Measurements from ENCODE around the gene ARHGEF9.
"Not testable (repeated sequence)": the region's sequence is repeated elsewhere in the genome, so short reads cannot be mapped to it uniquely, and the experiment has no call there.

The ARHGEF9 gene

GRCh38 chrX:63664083-63664482 is 120.9 kb downstream of the ARHGEF9 start:
- in situ Hi-C loops (cut with HindIII; ENCODE audit: low sequenced_read_pairs): no loop called here

GRCh38 chrX:63661676-63662075 is 123.3 kb downstream of the ARHGEF9 start:
- in situ Hi-C loops (cut with HindIII; ENCODE audit: low sequenced_read_pairs): no loop called here

GRCh38 chrX:63658920-63659319 is 126.1 kb downstream of the ARHGEF9 start:
- in situ Hi-C loops (cut with HindIII; ENCODE audit: low sequenced_read_pairs): no loop called here

GRCh38 chrX:63657821-63658220 is 127.2 kb downstream of the ARHGEF9 start:
- in situ Hi-C loops (cut with HindIII; ENCODE audit: low sequenced_read_pairs): no loop called here

- in situ Hi-C loops (cut with HindIII; ENCODE audit: low sequenced_read_pairs): no loop called here
These were observed 128.0 kb downstream of the ARHGEF9 start for GRCh38 chrX:63656871-63657580.

- in situ Hi-C loops (cut with HindIII; ENCODE audit: low sequenced_read_pairs): no loop called here
These were observed 132.8 kb downstream of the ARHGEF9 start for GRCh38 chrX:63652086-63652765.

- in situ Hi-C loops (cut with HindIII; ENCODE audit: low sequenced_read_pairs): not testable (repeated sequence)
These were observed 139.3 kb downstream of the ARHGEF9 start for GRCh38 chrX:63645748-63646147.

- in situ Hi-C loops (cut with HindIII; ENCODE audit: low sequenced_read_pairs): no loop called here
These were observed 149.3 kb downstream of the ARHGEF9 start for GRCh38 chrX:63635750-63636149.

- in situ Hi-C loops (cut with HindIII; ENCODE audit: low sequenced_read_pairs): no loop called here
These were observed 171.4 kb downstream of the ARHGEF9 start for GRCh38 chrX:63613531-63614028.

- in situ Hi-C loops (cut with HindIII; ENCODE audit: low sequenced_read_pairs): no loop called here
These were observed 199.1 kb downstream of the ARHGEF9 start for GRCh38 chrX:63585936-63586335.

Data from DLD1 (cell line).